K562 (cell line): Measurements from ENCODE around the gene SOHLH2. TPM values are rescaled to one million over a fixed set of nuclear protein-coding genes. Genes with fewer than 3 reads are reported as not detected.

Experiments
- E4F1 ChIP-seq: fragments of 250-450 bp; sonication (Bioruptor Pico); IDR thresholded peaks from 2 replicates; pipeline ENCODE4 v1.5.0; 2021; ENCODE audit warnings: mild to moderate bottlenecking, borderline replicate concordance
- HDAC8 ChIP-seq: fragments of 450-650 bp; IDR thresholded peaks from 2 replicates; pipeline ENCODE4 v1.6.1; 2016; ENCODE audit warnings: mild to moderate bottlenecking, missing genetic modification characterization, moderate library complexity, missing compliant biosample characterization
- REST ChIP-seq, 2 experiments: fragments of 450-650 bp; formaldehyde crosslinking in 1 of 2; IDR thresholded peaks; 2 replicates each; pipeline versions ENCODE4 v1.4.0 to v1.6.1; 2014 to 2020; ENCODE audit warnings: mild to moderate bottlenecking in 2 of 2, borderline replicate concordance in 1 of 2, low read depth in 1 of 2
- SMAD3 ChIP-seq: fragments of 450-650 bp; formaldehyde crosslinking; conservative IDR thresholded peaks from 2 replicates; pipeline ENCODE4 v1.4.0; 2020; ENCODE audit warnings: mild to moderate bottlenecking
- VEZF1 ChIP-seq: fragments of 200-800 bp; sonication (Bioruptor generic); IDR thresholded peaks from 2 replicates; pipeline ENCODE4 v1.6.1; 2017; ENCODE audit warnings: missing genetic modification characterization, missing compliant biosample characterization
- polyA plus RNA-seq, 8 experiments: library from polyadenylated mRNA; depleted of rRNA in 4 of 8; stranded (reverse) in 5 of 8; unstranded in 3 of 8; fragments of >200 nt; fragmentation: Nextera tagmentation in 2 of 8; fragmentation: Illumina TruSeq in 1 of 8; extraction: Ambion mirVana in 2 of 8; extraction: Trizol in 1 of 8; gene quantifications; 2 replicates each; pipeline versions ENCODE4 v1.2.1 to v1.2.3, GENCODE V29; 2011 to 2014; ENCODE audit warnings: inconsistent platforms in 1 of 8, missing spikeins in 1 of 8
- total RNA-seq, 7 experiments: library from RNA; depleted of rRNA in 6 of 7; stranded (reverse); fragments of >200 nt in 6 of 7; fragmentation: Illumina TruSeq in 2 of 7; extraction: Trizol in 2 of 7; gene quantifications; 2 replicates each; pipeline versions ENCODE4 v1.2.1 to v1.2.3, GENCODE V29; 2011 to 2021; ENCODE audit warnings: low replicate concordance in 1 of 7

SOHLH2 gene
- total and polyA plus RNA-seq, 9 of the 15 experiments (the other 6 are each of a cell fraction or from before 2014, with no cell fraction given): 10.3 to 26.7 (median 17.0) TPM

- TF ChIP-seq REST (IDR thresholded peaks at IDR 0.05; ENCODE audit: borderline replicate concordance) (no peak), REST (CRISPR knock-in tag; IDR thresholded peaks at IDR 0.05; ENCODE audit: low read depth) (no peak), SMAD3 (CRISPR knock-in tag) (no peak), E4F1 (CRISPR knock-in tag) (no peak), HDAC8 (tag) (no peak), VEZF1 (CRISPR knock-in tag) (no peak)
Observed at GRCh38 chr13:36132376-36132775, 82.0 kb downstream of the SOHLH2 start (continued).
